ENCODE measurements around the gene HOXB13. TPM values are rescaled to one million over a fixed set of nuclear protein-coding genes. Genes with fewer than 3 reads are reported as not detected.
A peak's percentile ranks its signal among the peaks of the same experiment; 100 is the strongest.

Gene HOXB13
- total and polyA plus RNA-seq, 2 donors from 2014 or later: not detected

DNA sequence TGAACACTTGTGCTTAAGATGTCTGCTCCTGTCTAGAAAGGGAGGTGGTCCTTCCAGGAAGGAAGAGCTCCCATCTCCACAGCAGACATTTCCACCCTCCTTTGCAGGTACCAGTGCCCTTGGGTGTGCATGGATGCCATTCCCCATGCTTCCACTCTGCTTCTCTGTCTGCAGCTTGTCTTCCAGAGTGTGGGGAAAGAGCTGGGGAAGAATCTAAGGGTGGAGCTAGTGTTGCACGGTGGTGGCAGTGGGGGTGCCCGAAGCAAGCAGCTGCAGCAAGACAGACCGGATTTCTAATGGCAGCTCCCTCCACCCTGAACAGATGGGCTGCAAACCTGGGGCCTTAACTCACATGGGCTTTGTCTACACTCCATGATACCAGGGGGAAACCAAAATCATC is 22.6 kb upstream of the HOXB13 start:
- DNase-seq: no peak
- FAIRE-seq: no peak
- H3K27ac ChIP-seq (ENCODE audit: low read depth in 2 of 2, low read length in 2 of 2): no peak overlapping the region
- no peak overlapping the region for H3K9ac ChIP-seq (ENCODE audit: low read length in 3 of 3)
- no peak for TF ChIP-seq CTCF (IDR thresholded peaks at IDR 0.05; ENCODE audit: borderline replicate concordance, extremely low read depth, insufficient read depth)
- H3K4me3 ChIP-seq (ENCODE audit: low read length in 3 of 3): no peak overlapping the region
- intact Hi-C loops (cut with DNase I): no loop called here
- H3K27me3 ChIP-seq (ENCODE audit: control insufficient read depth, insufficient read depth, low read length): peaks cover 87% of the 10 kb centered on the region
- H3K9me3 ChIP-seq (ENCODE audit: control insufficient read depth in 2 of 3, insufficient read depth in 1 of 3, low read length in 3 of 3): no peaks in the 10 kb centered on the region
- H3K4me1 ChIP-seq (ENCODE audit: control insufficient read depth in 2 of 3, insufficient read depth in 2 of 3, low read depth in 1 of 3, low read length in 3 of 3): peaks cover 0 to 2% (median 0%) of the 10 kb centered on the region in 3 donors
- no peaks in the 10 kb centered on the region for H3K36me3 ChIP-seq (ENCODE audit: control insufficient read depth in 2 of 3, insufficient read depth in 3 of 3, low read length in 3 of 3)

DNA sequence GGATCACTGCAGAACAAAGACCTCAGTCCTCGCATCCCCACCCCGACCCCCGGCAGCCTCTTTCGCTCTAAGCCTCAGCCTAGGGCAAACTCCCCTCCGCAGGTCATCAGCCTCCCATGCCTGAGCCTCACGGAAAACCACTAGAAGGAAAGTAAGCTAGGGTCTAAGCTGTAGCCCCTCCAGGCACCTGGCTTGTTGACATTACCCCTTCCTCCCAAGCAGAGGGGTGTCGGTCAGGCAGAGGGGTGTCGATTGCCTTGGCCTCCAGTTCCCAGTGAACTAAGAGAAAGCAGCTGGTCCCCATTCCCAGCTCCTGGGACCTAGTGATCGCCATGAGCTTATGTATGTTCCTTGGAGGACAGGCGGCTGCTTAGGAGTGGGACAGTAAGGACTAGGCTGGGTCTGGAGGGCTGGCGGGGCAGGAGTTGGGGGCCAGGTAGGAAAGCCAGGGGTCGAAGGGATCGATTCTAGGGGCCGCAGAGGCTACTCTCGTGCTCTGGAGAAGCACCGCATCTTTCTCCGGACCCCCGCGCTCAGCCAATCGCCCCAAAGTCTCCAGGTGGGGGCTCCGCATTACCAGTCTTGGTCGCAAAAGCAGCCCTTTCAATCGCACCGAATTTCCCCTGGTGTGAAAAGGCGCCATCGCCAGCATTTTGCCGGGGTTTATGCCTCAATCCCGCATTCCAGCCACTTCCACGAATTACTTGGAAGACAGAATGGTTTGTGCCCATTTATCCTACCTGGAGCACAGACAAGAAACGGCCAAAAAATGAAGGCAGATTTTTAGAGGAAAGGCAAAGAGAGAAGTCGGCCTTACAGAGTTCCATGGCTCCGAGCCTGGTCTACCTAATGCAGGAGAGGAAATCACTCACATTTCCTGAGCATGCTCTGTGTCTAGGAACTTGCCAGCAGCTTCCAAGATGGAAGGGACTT is 21.3 kb upstream of the HOXB13 start:
- Histone ChIP-seq H3K9ac (ENCODE audit: low read length in 3 of 3) (no peak overlapping the region), H3K27ac (ENCODE audit: low read depth in 2 of 2, low read length in 2 of 2) (no peak overlapping the region), H3K4me1 (ENCODE audit: control insufficient read depth in 2 of 3, insufficient read depth in 2 of 3, low read depth in 1 of 3, low read length in 3 of 3) (peaks cover 0 to 2% (median 0%) of the 10 kb centered on the region in 3 donors), H3K4me3 (ENCODE audit: low read length in 3 of 3) (no peak overlapping the region), H3K36me3 (ENCODE audit: control insufficient read depth in 2 of 3, insufficient read depth in 3 of 3, low read length in 3 of 3) (no peaks in the 10 kb centered on the region), H3K27me3 (ENCODE audit: control insufficient read depth, insufficient read depth, low read length) (peaks cover 87% of the 10 kb centered on the region), H3K9me3 (ENCODE audit: control insufficient read depth in 2 of 3, insufficient read depth in 1 of 3, low read length in 3 of 3) (no peaks in the 10 kb centered on the region)
- intact Hi-C loops (cut with DNase I): no loop called here
- TF ChIP-seq CTCF (IDR thresholded peaks at IDR 0.05; ENCODE audit: borderline replicate concordance, extremely low read depth, insufficient read depth): no peak
- no peak for DNase-seq
- FAIRE-seq: no peak

GRCh38 chr17:48748718-48749566 is 20.4 kb upstream of the HOXB13 start:
- Histone ChIP-seq H3K27me3 (ENCODE audit: control insufficient read depth, insufficient read depth, low read length) (peaks cover 86% of the 10 kb centered on the region), H3K36me3 (ENCODE audit: control insufficient read depth in 2 of 3, insufficient read depth in 3 of 3, low read length in 3 of 3) (no peaks in the 10 kb centered on the region), H3K4me1 (ENCODE audit: control insufficient read depth in 2 of 3, insufficient read depth in 2 of 3, low read depth in 1 of 3, low read length in 3 of 3) (peaks cover 0 to 1% (median 0%) of the 10 kb centered on the region in 3 donors), H3K27ac (ENCODE audit: low read depth in 2 of 2, low read length in 2 of 2) (no peak overlapping the region), H3K9me3 (ENCODE audit: control insufficient read depth in 2 of 3, insufficient read depth in 1 of 3, low read length in 3 of 3) (no peaks in the 10 kb centered on the region), H3K4me3 (ENCODE audit: low read length in 3 of 3) (no peak overlapping the region), H3K9ac (ENCODE audit: low read length in 3 of 3) (no peak overlapping the region)
- DNase-seq (peak in 1 of 5 donors; percentile 66), FAIRE-seq (no peak)
- intact Hi-C loops (cut with DNase I): no loop called here
- no peak for TF ChIP-seq CTCF (IDR thresholded peaks at IDR 0.05; ENCODE audit: borderline replicate concordance, extremely low read depth, insufficient read depth)
